ENCODE results near the gene GORAB.

GRCh38 chr1:170518185-170518834 lies 13.7 kb upstream of the GORAB start:
- TF ChIP-seq CTCF (conservative IDR thresholded peaks at IDR 0.05; ENCODE audit: low read depth, low read length) = no peak
- TF ChIP-seq EZH2 (IDR thresholded peaks at IDR 0.05; ENCODE audit: borderline replicate concordance, low read depth, low read length, poor library complexity, severe bottlenecking) = no peak

Data from A673 (cell line).